Testis (tissue), 5 donors: ENCODE data around the gene COL9A1. TPM values are rescaled to one million over a fixed set of nuclear protein-coding genes. Genes with fewer than 3 reads are reported as not detected.
"Not testable (repeated sequence)": the region's sequence is repeated elsewhere in the genome, so short reads cannot be mapped to it uniquely, and the experiment has no call there.

Experiments
- DNase-seq: peaks from one replicate; pipeline ENCODE4 v3.0.0-alpha.2; 2019
- H3K27ac ChIP-seq, 2 donors: fragments of 200-600 bp; sonication (generic); one replicate each; pipeline ENCODE4 v1.5.1; 2019
- H3K27me3 ChIP-seq: fragments of 200-600 bp; sonication (generic); one replicate; pipeline ENCODE4 v1.5.1; 2019
- H3K36me3 ChIP-seq: fragments of 200-600 bp; sonication (generic); one replicate; pipeline ENCODE4 v1.5.1; 2017; ENCODE audit warnings: low read depth; ENCODE audit errors: missing control alignments
- H3K4me1 ChIP-seq: fragments of 200-600 bp; sonication (generic); one replicate; pipeline ENCODE4 v1.5.1; 2019
- H3K4me3 ChIP-seq, 2 donors: fragments of 200-600 bp; sonication (generic); one replicate each; pipeline ENCODE4 v1.5.1; 2017 to 2019
- H3K9me3 ChIP-seq: fragments of 200-600 bp; sonication (generic); one replicate; pipeline ENCODE4 v1.5.1; 2017
- POLR2A ChIP-seq: fragments of 450-650 bp; IDR thresholded peaks from one replicate; pipeline ENCODE4 v1.6.1; 2017; ENCODE audit warnings: antibody characterized with exemption, mild to moderate bottlenecking, moderate library complexity
- WGBS, 2 donors: methylation state at CpG; one replicate each; pipeline ENCODE4 v1.1.5; 2018; 5-methylcytosine and 5-hydroxymethylcytosine counted together
- intact Hi-C: fragments of 100-400 bp; cut with DNase I; formaldehyde crosslinking; loops from one replicate; pipeline ENCODE4 v1.15.1; 2023; ENCODE audit warnings: low total_unique reads
- long read RNA-seq, 2 donors: transcript quantifications; one replicate each; lab custom pipeline, GENCODE V29; 2026
- polyA plus RNA-seq: library from polyadenylated mRNA; stranded (reverse); fragments of 350-450 nt; fragmentation: Illumina TruSeq; extraction: RNeasy Lipid Tissue Mini Kit (QIAGEN cat#74804); gene quantifications from one replicate; pipeline ENCODE4 v1.2.3, GENCODE V29; 2014; ENCODE audit warnings: low read depth, low replicate concordance; ENCODE audit not compliant: insufficient read depth
- total RNA-seq, 2 donors: library from RNA; depleted of rRNA; stranded (reverse); fragments of >200 nt; gene quantifications; one replicate each; pipeline ENCODE4 v1.2.3, GENCODE V29; 2016
- TF ChIP-seq, protein P1 (sequence below), 3 experiments: fragments of 450-650 bp in 2 of 3; fragments of 200-600 bp in 1 of 3; sonication (generic) in 1 of 3; IDR thresholded peaks; one replicate each; pipeline ENCODE4 v1.5.1; 2016 to 2019; ENCODE audit warnings: antibody characterized with exemption in 3 of 3, mild to moderate bottlenecking in 2 of 3, moderate library complexity in 1 of 3

Gene COL9A1
- total RNA-seq = 1 to 10 TPM; 1.5 to 1.8 TPM
- 8.1 TPM for polyA plus RNA-seq
- long read RNA-seq, donor 1, transcript COL9A1-201 (32 exons, 3,051 nt) = major isoform, 5 of 5 reads
- long read RNA-seq, donor 1, partial matches to known transcripts = 0 of 5 reads
- long read RNA-seq, donor 1, other reads (novel, unspliced or antisense) = 0 of 5 reads
- long read RNA-seq, donor 2, partial matches to known transcripts = 0 of 3 reads
- long read RNA-seq, donor 2, other reads (novel, unspliced or antisense) = 0 of 3 reads

DNA sequence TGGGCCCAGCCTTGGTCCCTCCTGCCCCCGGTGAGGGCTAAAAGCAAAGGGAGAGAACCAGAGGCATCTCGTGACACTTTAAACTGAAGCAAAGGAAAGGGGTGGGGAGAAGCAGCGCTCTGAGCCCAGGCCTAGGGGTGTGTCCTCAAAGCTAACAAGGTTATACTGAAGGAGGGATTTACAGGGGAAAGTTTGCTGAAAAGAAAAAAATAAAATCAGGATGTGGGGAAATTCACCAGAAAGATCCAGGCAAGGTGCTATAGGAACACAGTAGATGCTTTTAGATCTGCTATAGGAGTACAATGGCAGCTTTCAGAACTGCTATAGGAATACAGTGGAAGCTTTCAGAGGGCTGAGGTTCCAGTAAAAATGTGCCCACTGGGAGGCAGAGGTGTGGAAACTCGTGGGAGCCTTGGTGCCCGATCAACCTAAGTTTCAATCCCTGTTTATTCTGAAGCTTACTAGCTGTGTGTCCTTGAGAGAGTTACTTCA is at the start of gene COL9A1:
TSS of gene COL9A1 (minus strand) at position 51 of the 492 bp plus-strand sequence. CDS start 160 bp downstream, outside the sequence.
- intact Hi-C loops = no loop called here
- no peak for DNase-seq
- 68 to 74% methylated on average over 5 of the region's 5 CpGs for WGBS, 2 donors
- no peaks in the 10 kb centered on the region for H3K36me3 ChIP-seq
- H3K27ac ChIP-seq = no peak within 1 kb of the TSS
- no peak within 1 kb of the TSS for H3K4me3 ChIP-seq
- no peaks in the 10 kb centered on the region for H3K9me3 ChIP-seq
- no peaks in the 10 kb centered on the region for H3K27me3 ChIP-seq
- TF ChIP-seq, protein P1, sequence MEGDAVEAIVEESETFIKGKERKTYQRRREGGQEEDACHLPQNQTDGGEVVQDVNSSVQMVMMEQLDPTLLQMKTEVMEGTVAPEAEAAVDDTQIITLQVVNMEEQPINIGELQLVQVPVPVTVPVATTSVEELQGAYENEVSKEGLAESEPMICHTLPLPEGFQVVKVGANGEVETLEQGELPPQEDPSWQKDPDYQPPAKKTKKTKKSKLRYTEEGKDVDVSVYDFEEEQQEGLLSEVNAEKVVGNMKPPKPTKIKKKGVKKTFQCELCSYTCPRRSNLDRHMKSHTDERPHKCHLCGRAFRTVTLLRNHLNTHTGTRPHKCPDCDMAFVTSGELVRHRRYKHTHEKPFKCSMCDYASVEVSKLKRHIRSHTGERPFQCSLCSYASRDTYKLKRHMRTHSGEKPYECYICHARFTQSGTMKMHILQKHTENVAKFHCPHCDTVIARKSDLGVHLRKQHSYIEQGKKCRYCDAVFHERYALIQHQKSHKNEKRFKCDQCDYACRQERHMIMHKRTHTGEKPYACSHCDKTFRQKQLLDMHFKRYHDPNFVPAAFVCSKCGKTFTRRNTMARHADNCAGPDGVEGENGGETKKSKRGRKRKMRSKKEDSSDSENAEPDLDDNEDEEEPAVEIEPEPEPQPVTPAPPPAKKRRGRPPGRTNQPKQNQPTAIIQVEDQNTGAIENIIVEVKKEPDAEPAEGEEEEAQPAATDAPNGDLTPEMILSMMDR (IDR thresholded peaks at IDR 0.05) = no peak
- TF ChIP-seq POLR2A = no peak
- H3K4me1 ChIP-seq = no peaks in the 10 kb centered on the region

DNA sequence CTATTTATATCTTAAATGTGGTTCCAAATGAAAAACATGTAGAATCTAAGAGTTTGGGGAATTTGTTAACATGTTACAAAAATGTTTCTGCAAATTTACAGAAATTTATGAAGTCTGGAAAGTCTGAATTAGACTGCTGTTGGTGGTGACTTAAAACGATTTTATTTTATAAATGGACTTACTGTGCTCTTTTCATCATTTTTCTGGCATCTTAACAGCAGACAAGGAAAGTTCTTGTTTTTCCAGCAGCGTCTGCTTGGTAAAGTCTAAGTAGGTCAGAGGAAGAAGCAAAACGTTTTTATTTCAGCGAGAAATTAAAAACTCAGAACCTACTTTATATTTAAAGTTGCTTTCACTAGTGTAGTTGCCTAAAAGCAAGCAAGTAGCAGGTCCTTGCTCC is 48.6 kb upstream of the COL9A1 start:
- H3K27ac ChIP-seq = peak overlapping the region; percentile 36 to 51
- 29 to 49% methylated on average over 4 of the region's 4 CpGs for WGBS, 2 donors
- TF ChIP-seq, protein P1 (IDR thresholded peaks at IDR 0.05) = no peak
- TF ChIP-seq POLR2A = no peak

DNA sequence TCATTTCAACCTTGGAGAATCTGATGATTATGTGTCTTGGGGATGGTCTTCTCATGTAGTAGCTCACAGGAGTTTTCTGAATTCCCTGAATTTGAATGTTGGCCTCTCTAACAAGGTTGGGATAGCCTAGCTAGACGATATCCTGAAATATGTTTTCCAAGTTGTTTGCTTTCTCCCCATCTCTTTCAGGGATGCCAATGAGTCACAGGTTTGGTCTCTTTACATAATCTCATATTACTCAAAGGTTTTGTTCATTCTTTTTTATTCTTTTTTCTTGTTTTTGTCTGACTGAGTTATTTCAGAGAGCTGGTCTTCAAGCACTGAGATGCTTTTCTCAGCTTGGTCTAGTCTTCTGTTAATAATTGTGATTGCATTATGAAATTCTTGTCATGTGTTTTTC is 42.7 kb upstream of the COL9A1 start:
- no peaks in the 10 kb centered on the region for H3K9me3 ChIP-seq
- H3K4me1 ChIP-seq = no peaks in the 10 kb centered on the region
- no peaks in the 10 kb centered on the region for H3K27me3 ChIP-seq
- H3K4me3 ChIP-seq = no peak overlapping the region
- no peak overlapping the region for H3K27ac ChIP-seq
- TF ChIP-seq POLR2A = no peak
- TF ChIP-seq, protein P1 (IDR thresholded peaks at IDR 0.05) = no peak
- intact Hi-C loops = no loop called here
- H3K36me3 ChIP-seq = no peaks in the 10 kb centered on the region
- WGBS, 2 donors = 88 to 94% methylated on average over 1 of the region's 1 CpG
- no peak for DNase-seq

More for the DNA sequence above, 48.6 kb upstream of the COL9A1 start:
- Histone ChIP-seq H3K27me3 (no peaks in the 10 kb centered on the region), H3K4me3 (no peak overlapping the region), H3K4me1 (peaks cover 3% of the 10 kb centered on the region), H3K9me3 (no peaks in the 10 kb centered on the region), H3K36me3 (no peaks in the 10 kb centered on the region)
- intact Hi-C loops = no loop called here
- no peak for DNase-seq

DNA sequence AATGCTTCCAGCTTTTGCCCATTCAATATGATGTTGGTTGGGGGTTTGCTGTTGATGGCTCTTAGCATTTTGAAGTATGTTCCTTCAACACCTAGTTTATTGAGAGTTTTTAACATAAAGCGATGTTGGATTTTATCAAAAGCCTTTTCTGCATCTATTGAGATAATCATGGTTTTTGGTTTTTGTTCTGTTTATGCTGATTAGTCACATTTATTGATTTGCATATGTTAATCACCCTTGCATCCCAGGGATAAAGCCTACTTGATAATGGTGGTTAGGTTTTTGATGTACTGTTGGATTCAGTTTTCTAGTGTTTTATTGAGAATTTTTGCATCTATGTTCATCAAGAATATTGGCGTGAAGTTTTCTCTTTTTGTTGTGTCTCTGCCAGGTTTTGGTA is 40.4 kb upstream of the COL9A1 start:
- Histone ChIP-seq H3K4me1 (no peaks in the 10 kb centered on the region), H3K4me3 (no peak overlapping the region), H3K27ac (no peak overlapping the region), H3K36me3 (no peaks in the 10 kb centered on the region), H3K27me3 (no peaks in the 10 kb centered on the region), H3K9me3 (no peaks in the 10 kb centered on the region)
- no peak for DNase-seq
- intact Hi-C loops = no loop called here
- 72 to 77% methylated on average over 2 of the region's 2 CpGs for whole genome bisulfite sequencing, 2 donors
- TF ChIP-seq, protein P1 (IDR thresholded peaks at IDR 0.05) = no peak
- TF ChIP-seq POLR2A = no peak

DNA sequence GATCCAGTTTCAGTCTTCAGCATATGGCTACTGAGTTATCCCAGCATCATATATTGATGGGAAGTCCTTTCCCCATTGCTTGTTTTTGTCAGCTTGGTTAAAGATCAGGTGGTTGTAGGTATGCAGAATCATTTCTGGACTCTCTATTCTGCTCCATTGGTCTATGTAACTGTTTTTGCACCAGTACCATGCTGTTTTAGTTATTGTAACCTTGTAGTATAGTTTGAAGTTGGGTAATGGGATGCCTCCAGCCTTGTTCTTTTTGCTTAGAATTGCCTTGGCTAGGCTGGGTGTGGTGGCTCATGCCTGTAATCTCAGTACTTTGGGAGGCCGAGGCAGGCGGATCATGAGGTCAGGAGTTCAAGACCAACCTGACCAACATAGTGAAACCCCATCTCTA is 36.9 kb upstream of the COL9A1 start:
- H3K27me3 ChIP-seq, H3K4me1 ChIP-seq, H3K27ac ChIP-seq, H3K4me3 ChIP-seq, H3K36me3 ChIP-seq, H3K9me3 ChIP-seq, DNase-seq, intact Hi-C loops: not testable (repeated sequence)
- WGBS, 2 donors = 85 to 95% methylated on average over 2 of the region's 2 CpGs
